ENCODE data around the gene ESPNL. TPM values are rescaled to one million over a fixed set of nuclear protein-coding genes. Genes with fewer than 3 reads are reported as not detected.

The ESPNL gene
- total RNA-seq, 4 donors from 2014 or later, result 0.13 to 0.29 TPM; not detected in 2

GRCh38 chr2:238116298-238117198 lies 16.4 kb downstream of the ESPNL start:
- H3K4me3 ChIP-seq (ENCODE audit: low read depth, poor library complexity, severe bottlenecking), result no peak overlapping the region
- no peak for TF ChIP-seq POLR2A (IDR thresholded peaks at IDR 0.05)
- no peak for TF ChIP-seq CTCF (IDR thresholded peaks at IDR 0.05)
- intact Hi-C loops (cut with DNase I; ENCODE audit: low total_unique reads), result no loop called here
- no peak for DNase-seq (ENCODE audit: low spot score in 2 of 2)
- 82 to 88% methylated on average over 9 to 19 of the region's 21 CpGs for WGBS, 2 donors

- no peak overlapping the region for H3K4me3 ChIP-seq (ENCODE audit: low read depth, poor library complexity, severe bottlenecking)
- DNase-seq (ENCODE audit: low spot score in 2 of 2), result no peak
- WGBS, 2 donors, result 59 to 79% methylated on average over 11 of the region's 11 CpGs
- intact Hi-C loops (cut with DNase I; ENCODE audit: low total_unique reads), result no loop called here
- TF ChIP-seq POLR2A (IDR thresholded peaks at IDR 0.05) (no peak), CTCF (IDR thresholded peaks at IDR 0.05) (no peak)
Measured at GRCh38 chr2:238117199-238118154, 17.3 kb downstream of the ESPNL start.

GRCh38 chr2:238119756-238120462 lies 19.8 kb downstream of the ESPNL start:
- no peak overlapping the region for H3K4me3 ChIP-seq (ENCODE audit: low read depth, poor library complexity, severe bottlenecking)
- intact Hi-C loops (cut with DNase I; ENCODE audit: low total_unique reads), result no loop called here
- 40 to 59% methylated on average over 11 to 14 of the region's 15 CpGs for WGBS, 2 donors
- TF ChIP-seq CTCF (IDR thresholded peaks at IDR 0.05) (no peak), POLR2A (IDR thresholded peaks at IDR 0.05) (no peak)
- no peak for DNase-seq (ENCODE audit: low spot score in 2 of 2)

GRCh38 chr2:238120463-238121298 lies 20.5 kb downstream of the ESPNL start:
- no peak for DNase-seq (ENCODE audit: low spot score in 2 of 2)
- no peak for TF ChIP-seq POLR2A (IDR thresholded peaks at IDR 0.05)
- no peak for TF ChIP-seq CTCF (IDR thresholded peaks at IDR 0.05)
- H3K4me3 ChIP-seq (ENCODE audit: low read depth, poor library complexity, severe bottlenecking), result no peak overlapping the region
- WGBS, 2 donors, result 26 to 36% methylated on average over 13 to 25 of the region's 30 CpGs
- intact Hi-C loops (cut with DNase I; ENCODE audit: low total_unique reads), result no loop called here

Measured in lower leg skin (tissue), 4 donors.